CD4-positive, alpha-beta T cell (primary cell): ENCODE data around the gene PRAMEF15. TPM values are rescaled to one million over a fixed set of nuclear protein-coding genes. Genes with fewer than 3 reads are reported as not detected.
A peak's percentile ranks its signal among the peaks of the same experiment; 100 is the strongest.
"Not testable (repeated sequence)": the region's sequence is repeated elsewhere in the genome, so short reads cannot be mapped to it uniquely, and the experiment has no call there.

Experiments
- ATAC-seq: fragments of 200-7000 bp; cut with Tn5 transposase; one replicate; pipeline ENCODE4 v1.10.0; 2022; ENCODE audit warnings: mild to moderate bottlenecking; ENCODE audit not compliant: poor library complexity
- CTCF ChIA-PET: fragments of 350-600 bp; sonication (Branson Sonifier 250); formaldehyde crosslinking; loops from one replicate; lab custom pipeline; 2021; ENCODE audit warnings: antibody characterized with exemption, inconsistent platforms; lab: Charles Lee
- POLR2A ChIA-PET: fragments of 350-600 bp; sonication (Branson Sonifier 250); formaldehyde crosslinking; loops from one replicate; lab custom pipeline; 2021; ENCODE audit warnings: antibody characterized with exemption, inconsistent platforms; lab: Charles Lee
- DNase-seq, 14 experiments: peaks; one replicate each; pipeline ENCODE4 v3.0.0-alpha.2; 2013 to 2020; ENCODE audit warnings: mixed read lengths in 2 of 14
- H3K27ac ChIP-seq, 2 donors: one replicate each; pipeline versions ENCODE4 v1.5.1 to v1.7.0; 2013; ENCODE audit warnings: low read length in 2 of 2, low read depth in 1 of 2, mild to moderate bottlenecking in 1 of 2
- H3K27me3 ChIP-seq, 2 experiments: 1 replicate in 1 of 2; 2 replicates in 1 of 2; pipeline versions ENCODE4 v1.6.1 to v1.7.0; 2013; ENCODE audit warnings: low read length in 2 of 2, control low read depth in 1 of 2, mild to moderate bottlenecking in 1 of 2, moderate library complexity in 1 of 2; ENCODE audit not compliant: insufficient read depth in 2 of 2, control insufficient read depth in 1 of 2
- H3K36me3 ChIP-seq: one replicate; pipeline ENCODE4 v1.6.1; 2013; ENCODE audit warnings: low read length, control low read depth; ENCODE audit not compliant: insufficient read depth
- H3K4me1 ChIP-seq: one replicate; pipeline ENCODE4 v1.6.1; 2013; ENCODE audit warnings: low read length, control low read depth; ENCODE audit not compliant: insufficient read depth
- H3K4me3 ChIP-seq: one replicate; pipeline ENCODE4 v1.5.1; 2013; ENCODE audit warnings: mild to moderate bottlenecking, low read length, moderate library complexity
- H3K9me3 ChIP-seq, 2 experiments: 1 replicate in 1 of 2; 2 replicates in 1 of 2; pipeline versions ENCODE4 v1.6.1 to v1.7.0; 2013; ENCODE audit warnings: low read length in 2 of 2, mild to moderate bottlenecking in 2 of 2, control low read depth in 1 of 2, moderate library complexity in 1 of 2; ENCODE audit not compliant: control insufficient read depth in 1 of 2, insufficient read depth in 1 of 2
- H3K27ac Mint-ChIP-seq: one replicate; pipeline ENCODE4 v1.8.0; 2020; ENCODE audit warnings: mixed read lengths
- H3K27me3 Mint-ChIP-seq: one replicate; pipeline ENCODE4 v1.8.0; 2021; ENCODE audit warnings: mixed read lengths
- H3K36me3 Mint-ChIP-seq: one replicate; pipeline ENCODE4 v1.8.0; 2021; ENCODE audit warnings: low read depth, mixed read lengths
- H3K4me1 Mint-ChIP-seq: one replicate; pipeline ENCODE4 v1.8.0; 2021; ENCODE audit warnings: low read depth, mixed read lengths
- H3K4me3 Mint-ChIP-seq: one replicate; pipeline ENCODE4 v1.8.0; 2020; ENCODE audit warnings: mild to moderate bottlenecking, mixed read lengths
- H3K9me3 Mint-ChIP-seq: one replicate; pipeline ENCODE4 v1.8.0; 2020; ENCODE audit warnings: mixed read lengths
- intact Hi-C, 2 experiments: fragments of 100-400 bp; cut with DNase I in 1 of 2; cut with micrococcal nuclease in 1 of 2; formaldehyde crosslinking; loops; one replicate each; pipeline versions ENCODE4 v1.15.1 to v1.9.0; 2023 to 2025; cut with DNase I, micrococcal nuclease
- polyA plus RNA-seq, 2 donors: library from polyadenylated mRNA; unstranded; fragments of 120-200 nt; gene quantifications; one replicate each; pipeline ENCODE4 v1.2.1, GENCODE V29; 2013
- total RNA-seq, 174 experiments: library from RNA in 2 of 174; stranded (reverse) in 2 of 174; gene quantifications; one replicate each; pipeline ENCODE4 v1.2.3 and lab custom pipeline; 2021 to 2026

The PRAMEF15 gene
- not detected for total RNA-seq
- not detected for polyA plus RNA-seq (2013, experiment 1 of 2)
- polyA plus RNA-seq (2013, experiment 2 of 2) = not detected
- total RNA-seq (lab: John Stamatoyannopoulos, UW) = 0 to 0.12 (median 0) reads per million in 172 experiments

DNA sequence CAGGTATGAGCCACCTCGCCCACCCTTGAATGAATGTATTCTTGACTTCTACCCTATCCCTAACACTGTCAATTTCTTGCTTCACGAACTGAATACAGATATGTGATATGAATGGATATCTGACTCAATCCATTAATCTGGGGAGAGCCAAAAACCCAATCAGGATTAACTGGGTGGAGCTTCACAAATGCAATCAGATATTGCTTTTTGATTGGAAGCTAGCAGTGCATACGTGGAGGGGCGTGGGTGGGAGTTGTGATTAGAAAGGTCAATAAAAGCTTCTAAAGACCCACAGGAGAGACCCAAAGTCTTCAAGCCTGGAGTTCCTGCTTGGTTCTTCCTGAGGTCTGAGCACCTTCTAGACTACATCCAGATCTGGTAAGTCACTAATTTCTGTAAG, at the start of gene PRAMEF15:
Gene PRAMEF15, plus strand, starts transcription at position 301 of the 400 bp plus-strand sequence. CDS start 2,827 bp downstream, outside the sequence.
- H3K27me3 ChIP-seq, H3K27ac Mint-ChIP-seq, H3K4me3 ChIP-seq, H3K27ac ChIP-seq, H3K4me1 Mint-ChIP-seq, H3K27me3 Mint-ChIP-seq, intact Hi-C loops, H3K9me3 Mint-ChIP-seq, DNase-seq, H3K4me3 Mint-ChIP-seq, POLR2A ChIA-PET, H3K4me1 ChIP-seq, H3K36me3 ChIP-seq, ATAC-seq, H3K36me3 Mint-ChIP-seq, H3K9me3 ChIP-seq, CTCF ChIA-PET: not testable (repeated sequence)

DNA sequence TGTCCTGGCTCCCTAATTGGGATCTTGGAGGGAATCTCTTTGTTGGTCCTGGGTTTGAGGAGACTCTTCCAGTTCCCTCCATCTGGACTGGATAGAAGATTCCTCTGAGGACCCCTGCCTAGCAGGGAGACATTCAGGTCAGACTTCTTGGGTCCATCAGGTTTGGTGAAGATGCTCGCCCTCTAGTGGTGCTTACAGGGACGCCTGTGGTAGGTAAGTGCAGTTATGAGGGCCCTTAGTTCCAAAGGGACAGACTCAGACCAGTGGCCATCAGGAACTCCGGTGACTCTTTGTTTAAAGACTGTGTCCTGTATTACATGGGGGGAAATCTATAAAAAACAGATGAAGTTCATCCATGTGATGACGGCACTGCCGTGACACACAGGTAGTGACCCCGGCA, 38.4 kb upstream of the PRAMEF15 start:
- intact Hi-C loops, H3K9me3 Mint-ChIP-seq, H3K27me3 ChIP-seq, H3K36me3 ChIP-seq, H3K9me3 ChIP-seq, H3K36me3 Mint-ChIP-seq, CTCF ChIA-PET, H3K27ac ChIP-seq, ATAC-seq, H3K4me3 ChIP-seq, H3K4me1 Mint-ChIP-seq, H3K4me1 ChIP-seq, H3K4me3 Mint-ChIP-seq, H3K27me3 Mint-ChIP-seq, POLR2A ChIA-PET, H3K27ac Mint-ChIP-seq: not testable (repeated sequence)
- DNase-seq = peak in 1 of 14 experiments; percentile 0

GRCh38 chr1:13279617-13280016, 35.8 kb upstream of the PRAMEF15 start:
- intact Hi-C loops, H3K4me1 Mint-ChIP-seq, DNase-seq, H3K9me3 ChIP-seq, H3K4me3 ChIP-seq, H3K4me3 Mint-ChIP-seq, ATAC-seq, H3K27ac ChIP-seq, H3K27ac Mint-ChIP-seq, H3K27me3 ChIP-seq, H3K27me3 Mint-ChIP-seq, H3K4me1 ChIP-seq, CTCF ChIA-PET, H3K36me3 ChIP-seq, POLR2A ChIA-PET, H3K9me3 Mint-ChIP-seq, H3K36me3 Mint-ChIP-seq: not testable (repeated sequence)

GRCh38 chr1:13285037-13285436, 30.3 kb upstream of the PRAMEF15 start, which contains the start of gene PRAMEF8:
Gene PRAMEF8 (minus strand): TSS chr1:13285137. CDS start chr1:13284091, 1,046 bp downstream.
- DNase-seq, H3K4me3 ChIP-seq: not testable (repeated sequence)

DNA sequence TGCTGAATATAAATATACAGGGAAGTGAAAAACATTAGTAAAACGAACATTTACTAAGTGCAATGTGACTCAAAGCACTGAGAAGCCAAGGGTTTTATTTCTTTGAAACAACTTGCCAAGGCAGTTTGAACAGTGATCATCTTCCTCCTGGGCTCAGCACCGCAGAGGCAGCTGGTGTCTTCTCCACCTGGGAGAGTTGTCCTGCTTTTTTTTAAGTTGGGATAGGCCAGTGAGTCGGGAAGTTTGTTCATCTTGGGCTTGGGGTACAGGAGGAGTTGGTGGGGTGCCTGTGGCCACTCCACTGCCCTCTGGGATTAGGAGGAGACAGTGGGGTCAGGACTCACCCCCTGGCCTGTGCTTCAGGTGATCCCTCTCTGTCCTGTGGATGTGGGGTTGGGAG, 26.4 kb upstream of the PRAMEF15 start:
- DNase-seq, H3K9me3 Mint-ChIP-seq, CTCF ChIA-PET, H3K27me3 ChIP-seq, H3K4me1 ChIP-seq, H3K9me3 ChIP-seq, H3K27ac Mint-ChIP-seq, ATAC-seq, H3K27me3 Mint-ChIP-seq, POLR2A ChIA-PET, H3K36me3 ChIP-seq, intact Hi-C loops, H3K4me1 Mint-ChIP-seq, H3K4me3 Mint-ChIP-seq, H3K36me3 Mint-ChIP-seq, H3K27ac ChIP-seq, H3K4me3 ChIP-seq: not testable (repeated sequence)

More at GRCh38 chr1:13285037-13285436, 30.3 kb upstream of the PRAMEF15 start, which contains the start of gene PRAMEF8:
- H3K9me3 Mint-ChIP-seq, CTCF ChIA-PET, H3K4me3 Mint-ChIP-seq, H3K27ac Mint-ChIP-seq, H3K27me3 Mint-ChIP-seq, H3K4me1 Mint-ChIP-seq, H3K9me3 ChIP-seq, H3K27me3 ChIP-seq, POLR2A ChIA-PET, H3K27ac ChIP-seq, H3K36me3 ChIP-seq, ATAC-seq, H3K36me3 Mint-ChIP-seq, H3K4me1 ChIP-seq, intact Hi-C loops: not testable (repeated sequence)

DNA sequence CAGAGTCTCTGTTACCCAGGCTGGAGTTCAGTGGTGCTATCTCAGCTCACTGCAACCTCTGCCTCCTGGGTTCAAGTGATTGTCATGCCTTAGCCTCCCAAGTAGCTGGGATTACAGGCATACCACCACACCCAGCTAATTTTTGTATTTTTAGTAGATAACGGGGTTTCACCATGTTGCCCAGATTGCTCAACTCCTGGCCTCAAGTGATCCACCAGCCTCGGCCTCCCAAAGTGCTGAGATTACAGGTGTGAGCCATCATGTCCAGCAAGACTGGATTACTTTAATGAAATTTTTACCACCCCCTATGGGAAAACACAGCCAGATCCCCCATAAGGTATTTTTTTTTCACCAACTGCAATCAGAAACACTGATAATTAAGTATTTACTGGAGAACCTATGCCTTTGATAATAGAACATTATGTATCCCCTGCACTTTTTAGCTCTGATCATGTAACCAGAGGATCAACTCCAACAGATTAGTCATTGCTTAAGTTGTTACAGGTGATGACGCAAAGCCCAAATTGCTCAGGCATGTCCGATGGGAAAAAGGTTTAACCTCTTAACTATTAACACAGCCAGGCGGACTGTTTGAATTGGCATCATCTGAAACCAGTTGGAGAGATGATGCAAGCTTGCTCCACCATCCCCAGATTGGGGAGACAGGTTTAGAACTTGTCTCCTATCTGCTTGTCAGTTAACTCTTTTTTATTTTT, 18.0 kb upstream of the PRAMEF15 start:
- H3K27ac Mint-ChIP-seq, H3K4me3 ChIP-seq, H3K36me3 ChIP-seq, H3K9me3 ChIP-seq, H3K27me3 ChIP-seq, CTCF ChIA-PET, H3K36me3 Mint-ChIP-seq, H3K4me1 ChIP-seq, H3K27me3 Mint-ChIP-seq, intact Hi-C loops, H3K27ac ChIP-seq, H3K9me3 Mint-ChIP-seq, POLR2A ChIA-PET, H3K4me3 Mint-ChIP-seq, DNase-seq, ATAC-seq, H3K4me1 Mint-ChIP-seq: not testable (repeated sequence)

DNA sequence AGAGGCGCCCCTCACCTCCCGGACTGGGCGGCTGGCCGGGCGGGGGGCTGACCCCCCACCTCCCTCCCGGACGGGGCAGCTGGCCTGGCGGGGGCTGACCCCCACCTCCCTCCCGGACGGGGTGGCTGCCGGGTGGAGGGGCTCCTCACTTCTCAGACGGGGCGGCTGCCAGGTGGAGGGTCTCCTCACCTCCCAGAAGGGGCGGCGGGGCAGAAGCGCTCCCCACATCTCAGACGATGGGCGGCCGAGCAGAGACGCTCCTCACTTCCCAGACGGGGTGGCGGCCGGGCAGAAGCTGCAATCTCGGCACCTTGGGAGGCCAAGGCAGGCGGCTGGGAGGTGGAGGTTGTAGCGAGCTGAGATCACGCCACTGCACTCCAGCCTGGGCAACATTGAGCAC, 16.7 kb upstream of the PRAMEF15 start:
- H3K4me1 ChIP-seq, H3K4me1 Mint-ChIP-seq, POLR2A ChIA-PET, intact Hi-C loops, H3K27ac Mint-ChIP-seq, H3K4me3 ChIP-seq, CTCF ChIA-PET, H3K27ac ChIP-seq, H3K4me3 Mint-ChIP-seq, H3K27me3 Mint-ChIP-seq, ATAC-seq, H3K9me3 Mint-ChIP-seq, DNase-seq, H3K36me3 Mint-ChIP-seq, H3K27me3 ChIP-seq, H3K36me3 ChIP-seq, H3K9me3 ChIP-seq: not testable (repeated sequence)
